Measurements from ENCODE around the gene CCM2.

CCM2 gene

GRCh38 chr7:45055594-45056219 is 55.7 kb downstream of the CCM2 start:
- no peak overlapping the region for H3K4me3 ChIP-seq
- H3K36me3 ChIP-seq (replicated peaks), result no peaks in the 10 kb centered on the region
- in situ Hi-C loops (cut with MboI; ENCODE audit: low sequenced_read_pairs), result no loop called here
- no peak for DNase-seq (ENCODE audit: low spot score in 2 of 2)
- no peaks in the 10 kb centered on the region for H3K9me3 ChIP-seq
- H3K27me3 ChIP-seq (ENCODE audit: low read depth), result no peaks in the 10 kb centered on the region
- no peaks in the 10 kb centered on the region for H3K4me1 ChIP-seq

DNA sequence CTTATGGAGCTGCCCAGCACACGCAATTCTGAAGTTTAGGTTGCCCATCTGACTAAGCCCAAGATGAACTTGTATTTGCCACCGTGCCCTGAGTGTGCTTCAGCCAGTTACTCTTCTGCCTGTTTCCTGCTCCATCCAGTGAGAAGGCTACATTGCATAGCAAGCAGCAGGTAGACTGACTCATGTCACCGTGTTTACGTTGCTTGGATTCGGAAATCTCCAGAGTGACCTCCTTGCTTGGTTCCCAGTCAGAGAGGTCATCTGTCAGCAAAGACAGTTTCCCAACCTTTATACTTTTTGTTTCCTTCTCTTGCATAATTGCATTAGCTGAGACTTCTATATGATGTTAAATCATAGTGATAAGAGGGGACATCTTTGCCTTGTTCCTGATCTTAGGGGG is 57.9 kb downstream of the CCM2 start:
- no peaks in the 10 kb centered on the region for H3K27me3 ChIP-seq (ENCODE audit: low read depth)
- H3K36me3 ChIP-seq (replicated peaks), result no peaks in the 10 kb centered on the region
- no peak for DNase-seq (ENCODE audit: low spot score in 2 of 2)
- H3K4me3 ChIP-seq, result no peak overlapping the region
- no peaks in the 10 kb centered on the region for H3K9me3 ChIP-seq
- in situ Hi-C loops (cut with MboI; ENCODE audit: low sequenced_read_pairs), result no loop called here
- no peaks in the 10 kb centered on the region for H3K4me1 ChIP-seq

DNA sequence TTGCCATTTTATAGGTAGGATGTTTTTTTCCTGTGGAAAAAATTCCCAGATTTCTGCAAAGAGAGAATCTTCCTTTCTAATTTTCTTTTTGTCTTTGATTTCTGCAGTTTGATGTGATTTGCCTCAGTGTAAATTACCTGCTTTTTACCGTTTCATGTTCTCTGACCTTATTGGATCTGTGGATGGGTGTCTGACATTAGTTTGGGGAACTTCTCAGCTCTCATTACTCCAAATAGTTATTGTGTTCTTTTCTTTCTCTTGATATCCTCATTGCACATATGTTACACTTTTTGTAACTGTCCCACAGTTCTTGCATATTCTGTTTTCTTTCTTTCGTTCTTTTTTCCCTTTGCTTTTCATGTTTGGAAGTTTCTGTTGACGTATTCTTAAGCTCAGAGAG is 60.3 kb downstream of the CCM2 start:
- DNase-seq (ENCODE audit: low spot score in 2 of 2), result no peak
- no peaks in the 10 kb centered on the region for H3K9me3 ChIP-seq
- in situ Hi-C loops (cut with MboI; ENCODE audit: low sequenced_read_pairs), result no loop called here
- H3K36me3 ChIP-seq (replicated peaks), result no peaks in the 10 kb centered on the region
- no peak overlapping the region for H3K4me3 ChIP-seq
- H3K4me1 ChIP-seq, result no peaks in the 10 kb centered on the region
- H3K27me3 ChIP-seq (ENCODE audit: low read depth), result no peaks in the 10 kb centered on the region

DNA sequence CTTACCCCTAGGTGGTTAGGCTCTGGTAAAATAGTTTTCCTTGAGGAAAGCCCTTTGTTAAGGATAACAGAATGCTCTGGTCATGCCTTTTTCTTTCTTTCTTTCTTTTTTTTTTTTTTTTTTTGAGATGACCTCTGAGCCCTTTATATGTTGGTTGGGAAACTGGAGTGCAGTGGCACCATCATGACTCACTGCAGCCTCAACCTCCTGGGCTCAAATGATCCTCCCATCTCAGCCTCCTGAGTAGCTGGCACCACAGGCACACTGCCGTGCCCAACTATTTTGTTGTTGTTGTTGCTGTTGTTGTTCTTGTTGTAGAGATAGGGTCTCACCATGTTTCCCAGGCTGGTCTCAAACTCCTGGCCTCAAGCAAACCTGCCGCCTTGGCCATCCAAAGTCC is 61.4 kb downstream of the CCM2 start:
- Histone ChIP-seq H3K27me3 (ENCODE audit: low read depth) (no peaks in the 10 kb centered on the region), H3K4me1 (no peaks in the 10 kb centered on the region), H3K36me3 (replicated peaks) (no peaks in the 10 kb centered on the region), H3K4me3 (no peak overlapping the region), H3K9me3 (no peaks in the 10 kb centered on the region)
- no peak for DNase-seq (ENCODE audit: low spot score in 2 of 2)
- in situ Hi-C loops (cut with MboI; ENCODE audit: low sequenced_read_pairs), result no loop called here

DNA sequence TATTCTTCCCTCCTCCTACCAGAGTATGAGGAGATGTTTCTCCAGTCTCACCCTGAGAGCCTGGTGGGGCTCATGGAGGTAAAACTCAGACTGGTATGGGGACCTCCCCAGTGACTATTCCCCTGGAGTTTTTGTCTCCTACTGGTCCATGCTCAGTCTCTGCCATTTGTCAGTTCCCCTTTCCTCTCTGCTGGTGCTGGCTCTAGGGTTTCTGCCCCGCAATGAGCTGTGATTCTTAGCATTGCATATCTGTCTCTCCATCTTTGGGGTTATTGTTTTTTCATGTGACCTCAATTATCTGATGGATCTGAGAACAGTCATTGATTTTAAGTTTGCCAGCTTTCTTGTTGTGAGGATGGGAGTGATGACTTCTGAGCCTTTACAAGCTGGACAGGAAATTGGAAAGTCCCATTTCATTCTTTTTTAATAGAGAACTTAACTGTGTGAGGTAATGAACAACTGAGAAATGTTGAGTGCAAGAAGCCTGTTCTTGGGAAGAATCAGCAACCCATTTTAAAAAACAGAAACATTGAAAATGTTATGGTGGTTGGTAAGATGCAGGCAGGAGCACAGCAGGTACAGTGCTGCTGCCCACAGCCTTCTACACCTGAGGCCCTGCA is 61.9 kb downstream of the CCM2 start:
- in situ Hi-C loops (cut with MboI; ENCODE audit: low sequenced_read_pairs), result no loop called here
- DNase-seq (ENCODE audit: low spot score in 2 of 2), result no peak
- no peaks in the 10 kb centered on the region for H3K36me3 ChIP-seq (replicated peaks)

GRCh38 chr7:45064047-45064725 is 64.2 kb downstream of the CCM2 start:
- no peaks in the 10 kb centered on the region for H3K27me3 ChIP-seq (ENCODE audit: low read depth)
- no peak overlapping the region for H3K4me3 ChIP-seq
- no peaks in the 10 kb centered on the region for H3K36me3 ChIP-seq (replicated peaks)
- in situ Hi-C loops (cut with MboI; ENCODE audit: low sequenced_read_pairs), result no loop called here
- DNase-seq (ENCODE audit: low spot score in 2 of 2), result no peak
- H3K4me1 ChIP-seq, result no peaks in the 10 kb centered on the region
- no peaks in the 10 kb centered on the region for H3K9me3 ChIP-seq

More for the DNA sequence above, 61.9 kb downstream of the CCM2 start:
- Histone ChIP-seq H3K9me3 (no peaks in the 10 kb centered on the region), H3K4me3 (no peak overlapping the region), H3K4me1 (no peaks in the 10 kb centered on the region), H3K27me3 (ENCODE audit: low read depth) (no peaks in the 10 kb centered on the region)

DNA sequence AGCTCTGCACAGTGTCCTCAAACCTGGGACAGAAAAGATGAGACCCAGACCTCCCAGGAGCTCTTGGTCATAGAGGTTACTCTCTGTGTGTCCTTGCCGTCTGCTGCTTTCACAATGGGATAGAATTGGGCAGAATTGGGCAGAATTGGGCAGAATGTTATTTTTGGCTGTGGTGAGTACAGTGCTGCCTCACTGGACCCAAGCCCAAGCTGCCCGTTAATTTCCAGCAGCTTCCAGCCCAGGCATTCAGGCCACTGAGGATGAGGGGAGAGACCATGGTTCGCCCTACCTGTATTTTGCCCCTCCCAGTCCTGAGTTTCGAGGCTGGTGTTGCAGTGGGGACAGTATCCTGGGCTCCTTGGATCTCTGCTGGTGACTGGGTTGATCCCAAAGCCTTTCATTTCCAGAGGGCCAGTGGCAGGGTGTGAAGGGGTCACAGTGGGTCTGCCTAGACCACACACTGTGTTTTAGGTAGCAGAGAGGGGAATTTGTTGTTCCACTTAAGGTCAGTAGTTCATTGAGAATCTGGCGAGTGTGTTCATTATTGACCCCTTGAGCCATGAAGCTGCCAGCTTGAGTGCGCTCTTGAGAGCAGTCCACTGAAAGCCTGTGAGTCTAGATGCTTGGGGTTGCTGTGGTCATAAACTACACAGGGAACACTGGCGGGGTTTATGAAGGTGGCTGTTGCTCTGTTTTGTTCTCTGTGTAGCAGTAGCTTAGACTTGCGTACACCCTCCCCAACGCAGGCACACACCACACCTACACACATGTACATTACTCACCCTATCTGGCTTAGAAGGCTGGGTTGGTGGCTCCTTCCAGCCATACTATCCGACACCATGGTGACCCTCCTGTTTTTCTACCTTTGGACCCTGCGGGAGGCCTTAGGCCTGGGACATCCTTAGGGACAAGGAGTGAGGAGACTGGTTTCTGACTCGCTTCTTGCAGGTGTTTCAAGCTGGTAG is 65.3 kb downstream of the CCM2 start:
- Histone ChIP-seq H3K4me1 (no peaks in the 10 kb centered on the region), H3K4me3 (no peak overlapping the region), H3K9me3 (no peaks in the 10 kb centered on the region), H3K36me3 (replicated peaks) (no peaks in the 10 kb centered on the region), H3K27me3 (ENCODE audit: low read depth) (no peaks in the 10 kb centered on the region)
- in situ Hi-C loops (cut with MboI; ENCODE audit: low sequenced_read_pairs), result no loop called here
- no peak for DNase-seq (ENCODE audit: low spot score in 2 of 2)

GRCh38 chr7:45066409-45066808 is 66.4 kb downstream of the CCM2 start:
- no peak for DNase-seq (ENCODE audit: low spot score in 2 of 2)
- Histone ChIP-seq H3K27me3 (ENCODE audit: low read depth) (no peaks in the 10 kb centered on the region), H3K36me3 (replicated peaks) (no peaks in the 10 kb centered on the region), H3K4me1 (no peaks in the 10 kb centered on the region), H3K4me3 (no peak overlapping the region), H3K9me3 (no peaks in the 10 kb centered on the region)
- in situ Hi-C loops (cut with MboI; ENCODE audit: low sequenced_read_pairs), result no loop called here

DNA sequence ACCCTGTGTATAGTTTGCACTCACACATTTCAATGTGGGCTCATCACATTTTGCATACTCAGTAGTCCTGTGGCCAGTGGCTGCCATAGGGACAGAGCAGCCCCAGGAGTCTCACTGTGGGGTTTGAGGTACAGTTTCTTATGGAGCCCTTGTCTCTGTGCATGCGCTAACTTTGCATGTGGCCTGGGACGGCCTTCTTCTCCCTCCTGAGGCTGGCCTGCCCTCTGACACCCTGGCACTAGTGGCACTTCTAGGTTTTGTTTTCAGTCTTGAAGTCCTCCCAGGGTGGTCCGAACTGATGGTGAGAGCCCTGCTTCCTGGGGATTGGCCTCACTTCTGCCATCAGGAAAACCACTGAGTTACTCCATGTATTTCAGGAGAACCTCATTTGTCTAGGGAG is 67.6 kb downstream of the CCM2 start:
- Histone ChIP-seq H3K4me3 (no peak overlapping the region), H3K36me3 (replicated peaks) (no peaks in the 10 kb centered on the region)

GRCh38 chr7:45068236-45069023 is 68.4 kb downstream of the CCM2 start:
- Histone ChIP-seq H3K36me3 (replicated peaks) (no peaks in the 10 kb centered on the region), H3K9me3 (no peaks in the 10 kb centered on the region), H3K27me3 (ENCODE audit: low read depth) (no peaks in the 10 kb centered on the region), H3K4me1 (no peaks in the 10 kb centered on the region), H3K4me3 (no peak overlapping the region)
- DNase-seq (ENCODE audit: low spot score in 2 of 2), result no peak
- in situ Hi-C loops (cut with MboI; ENCODE audit: low sequenced_read_pairs), result no loop called here

More for the DNA sequence above, 67.6 kb downstream of the CCM2 start:
- no peak for DNase-seq (ENCODE audit: low spot score in 2 of 2)
- in situ Hi-C loops (cut with MboI; ENCODE audit: low sequenced_read_pairs), result no loop called here
- Histone ChIP-seq H3K4me1 (no peaks in the 10 kb centered on the region), H3K27me3 (ENCODE audit: low read depth) (no peaks in the 10 kb centered on the region), H3K9me3 (no peaks in the 10 kb centered on the region)

GRCh38 chr7:45069444-45070253 is 69.6 kb downstream of the CCM2 start:
- Histone ChIP-seq H3K36me3 (replicated peaks) (peaks cover 3% of the 10 kb centered on the region; the same call in 1 of the 2 replicates), H3K4me1 (no peaks in the 10 kb centered on the region), H3K27me3 (ENCODE audit: low read depth) (no peaks in the 10 kb centered on the region), H3K4me3 (no peak overlapping the region), H3K9me3 (no peaks in the 10 kb centered on the region)
- in situ Hi-C loops (cut with MboI; ENCODE audit: low sequenced_read_pairs), result no loop called here
- DNase-seq (ENCODE audit: low spot score in 2 of 2), result no peak

GRCh38 chr7:45070254-45070642 is 70.2 kb downstream of the CCM2 start:
- Histone ChIP-seq H3K4me1 (no peaks in the 10 kb centered on the region), H3K9me3 (no peaks in the 10 kb centered on the region), H3K27me3 (ENCODE audit: low read depth) (no peaks in the 10 kb centered on the region), H3K36me3 (replicated peaks) (peaks cover 6% of the 10 kb centered on the region), H3K4me3 (no peak overlapping the region)
- no peak for DNase-seq (ENCODE audit: low spot score in 2 of 2)
- in situ Hi-C loops (cut with MboI; ENCODE audit: low sequenced_read_pairs), result no loop called here

All from HAP-1 (cell line).